Subcutaneous adipose tissue (tissue), 4 donors: ENCODE measurements around the gene NUBPL. TPM values are rescaled to one million over a fixed set of nuclear protein-coding genes. Genes with fewer than 3 reads are reported as not detected.

Experiments used
- CTCF ChIP-seq: fragments of 450-650 bp; IDR thresholded peaks from one replicate; pipeline ENCODE4 v1.5.1; 2016; ENCODE audit warnings: low read depth, mild to moderate bottlenecking, control low read depth, antibody characterized with exemption, moderate library complexity
- total RNA-seq, 4 donors: library from RNA; depleted of rRNA; stranded (reverse); fragments of >200 nt; gene quantifications; one replicate each; pipeline ENCODE4 v1.1.0, GENCODE V29; 2016

NUBPL gene
- total RNA-seq, 4 donors from 2014 or later = 11.7 to 25.1 (median 12.7) TPM

GRCh38 chr14:31677052-31677451 is 115.8 kb downstream of the NUBPL start:
- no peak for TF ChIP-seq CTCF

- TF ChIP-seq CTCF = no peak
Observed at GRCh38 chr14:31677630-31678029, 116.4 kb downstream of the NUBPL start.

GRCh38 chr14:31678421-31679249 is 117.4 kb downstream of the NUBPL start:
- no peak for TF ChIP-seq CTCF

GRCh38 chr14:31682768-31683167 is 121.6 kb downstream of the NUBPL start:
- no peak for TF ChIP-seq CTCF

GRCh38 chr14:31687726-31688125 is 126.5 kb downstream of the NUBPL start:
- no peak for TF ChIP-seq CTCF

- TF ChIP-seq CTCF = no peak
Observed at GRCh38 chr14:31690056-31690455, 128.9 kb downstream of the NUBPL start.

- TF ChIP-seq CTCF = no peak
Observed at GRCh38 chr14:31692376-31692781, 131.2 kb downstream of the NUBPL start.
